Measurements from ENCODE around the gene MUC4. TPM values are rescaled to one million over a fixed set of nuclear protein-coding genes. Genes with fewer than 3 reads are reported as not detected.
"Not testable (repeated sequence)": the region's sequence is repeated elsewhere in the genome, so short reads cannot be mapped to it uniquely, and the experiment has no call there.

MUC4 gene
- total RNA-seq, 2 experiments from 2014 or later = 0.09 to 0.14 TPM

DNA sequence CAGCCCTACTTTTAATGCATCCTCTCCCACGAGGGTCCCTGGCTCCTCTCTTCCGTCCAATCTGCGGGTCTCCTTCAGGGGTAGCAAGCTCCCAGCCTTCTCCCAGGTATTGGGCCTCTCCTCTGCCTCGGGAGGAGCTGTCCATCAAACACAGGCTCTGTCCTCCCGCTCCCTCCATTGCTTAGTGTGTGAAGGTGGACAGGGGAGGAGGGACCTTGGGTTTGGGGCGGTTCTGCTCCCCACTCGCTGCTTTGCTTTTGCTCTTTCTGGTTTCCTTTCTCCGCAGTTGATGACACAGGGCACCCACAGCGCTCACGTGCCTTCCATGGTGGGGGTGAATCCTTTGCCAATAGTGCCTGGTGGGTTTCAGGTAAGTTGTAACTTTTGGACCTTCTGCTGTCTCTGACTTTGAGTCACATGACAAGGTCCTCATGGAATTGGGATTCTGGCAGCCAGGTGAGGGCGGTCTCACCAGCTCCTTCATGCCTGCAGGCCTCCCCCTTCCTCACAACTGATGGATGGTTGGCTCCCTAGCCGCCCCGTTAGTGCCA, 72.1 kb downstream of the MUC4 start:
- ATAC-seq (no peak), DNase-seq (no peak)
- intact Hi-C loops (cut with DNase I, micrococcal nuclease) = no loop called here
- no peaks in the 10 kb centered on the region for H3K4me1 Mint-ChIP-seq
- H3K9me3 Mint-ChIP-seq (ENCODE audit: low read depth) = no peaks in the 10 kb centered on the region
- no peaks in the 10 kb centered on the region for H3K27me3 Mint-ChIP-seq
- POLR2A ChIA-PET = no interaction called here
- no peaks in the 10 kb centered on the region for H3K36me3 Mint-ChIP-seq (ENCODE audit: low read depth)
- no peak overlapping the region for H3K4me3 Mint-ChIP-seq
- H3K27ac Mint-ChIP-seq = no peak overlapping the region
- CTCF ChIA-PET = no interaction called here

DNA sequence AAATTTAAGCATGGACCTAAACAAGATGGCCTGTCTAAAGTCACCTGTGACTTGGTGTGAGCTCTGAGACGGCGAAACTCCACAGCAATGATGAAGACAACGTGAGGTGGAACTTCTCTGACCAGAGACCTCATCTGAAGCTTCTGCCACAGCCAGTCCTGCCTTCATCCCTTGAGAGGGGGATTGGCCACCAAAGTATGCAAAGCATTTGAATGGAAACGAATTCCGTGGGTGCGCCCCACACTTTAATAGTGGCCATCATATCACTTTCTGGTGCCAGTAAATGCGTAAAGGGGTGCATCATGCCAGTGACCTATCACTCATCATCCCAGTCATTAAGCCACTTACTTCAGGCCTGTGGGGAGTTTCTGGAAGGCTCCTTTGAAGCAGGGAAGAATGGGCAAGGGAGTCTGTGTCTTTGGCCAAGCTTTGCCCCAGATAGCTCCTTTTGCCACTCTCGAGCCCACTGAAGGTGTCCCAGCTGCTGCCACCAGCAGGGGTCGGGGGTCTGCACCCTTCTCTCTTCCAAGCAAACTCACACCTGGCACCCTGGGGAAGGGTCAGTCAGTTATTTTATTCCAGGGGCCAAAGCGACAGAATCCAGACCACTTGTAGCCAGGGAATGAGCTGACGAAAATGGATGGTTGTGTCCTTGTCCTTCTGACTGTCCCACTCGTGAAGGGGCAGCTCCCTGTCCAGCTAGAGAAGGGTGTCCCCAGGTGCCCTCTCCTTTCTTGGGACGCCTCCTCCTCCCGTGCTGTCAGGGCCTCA, 73.3 kb downstream of the MUC4 start:
- H3K4me3 Mint-ChIP-seq = no peak overlapping the region
- no peaks in the 10 kb centered on the region for H3K9me3 Mint-ChIP-seq (ENCODE audit: low read depth)
- H3K27me3 Mint-ChIP-seq = no peaks in the 10 kb centered on the region
- no peak overlapping the region for H3K27ac Mint-ChIP-seq
- DNase-seq = no peak
- intact Hi-C loops (cut with DNase I, micrococcal nuclease) = no loop called here
- ChIA-PET POLR2A (no interaction called here), CTCF (interaction anchor here (0.6 to 1.1 kb wide), 3 partner anchors 10 to 34 kb away, joined by 3 to 4 read pairs (median 3); no protein-coding TSS in a partner anchor)
- no peaks in the 10 kb centered on the region for H3K4me1 Mint-ChIP-seq
- H3K36me3 Mint-ChIP-seq (ENCODE audit: low read depth) = no peaks in the 10 kb centered on the region
- no peak for ATAC-seq

DNA sequence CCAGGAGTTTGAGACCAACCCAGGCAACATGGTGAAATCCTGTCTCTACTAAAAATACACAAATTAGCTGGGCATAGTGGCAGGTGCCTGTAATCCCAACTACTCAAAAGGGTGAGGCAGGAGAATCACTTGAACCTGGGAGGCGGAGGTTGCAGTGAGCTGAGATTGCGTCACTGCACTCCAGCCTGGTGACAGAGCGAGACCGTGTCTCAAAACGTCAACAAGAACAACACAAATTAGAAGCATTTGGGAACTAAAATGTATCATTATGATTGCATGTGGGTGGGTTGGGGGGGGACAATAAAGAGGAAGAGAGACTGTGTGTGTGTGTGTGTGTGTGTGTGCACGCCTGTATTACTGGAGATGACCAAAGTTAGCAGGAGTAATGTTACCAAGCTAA, 73.9 kb downstream of the MUC4 start:
- ATAC-seq; H3K4me3 Mint-ChIP-seq; intact Hi-C loops (cut with DNase I, micrococcal nuclease); H3K36me3 Mint-ChIP-seq (ENCODE audit: low read depth); H3K4me1 Mint-ChIP-seq; H3K27me3 Mint-ChIP-seq; H3K9me3 Mint-ChIP-seq (ENCODE audit: low read depth); DNase-seq; H3K27ac Mint-ChIP-seq: not testable (repeated sequence)
- ChIA-PET POLR2A (interaction anchor here (0.5 kb wide), 1 partner anchor 8 kb away, joined by 3 read pairs; no protein-coding TSS in a partner anchor), CTCF (interaction anchor here (0.6 to 1.1 kb wide), 2 partner anchors 9 to 33 kb away, joined by 3 to 4 read pairs; no protein-coding TSS in a partner anchor)

DNA sequence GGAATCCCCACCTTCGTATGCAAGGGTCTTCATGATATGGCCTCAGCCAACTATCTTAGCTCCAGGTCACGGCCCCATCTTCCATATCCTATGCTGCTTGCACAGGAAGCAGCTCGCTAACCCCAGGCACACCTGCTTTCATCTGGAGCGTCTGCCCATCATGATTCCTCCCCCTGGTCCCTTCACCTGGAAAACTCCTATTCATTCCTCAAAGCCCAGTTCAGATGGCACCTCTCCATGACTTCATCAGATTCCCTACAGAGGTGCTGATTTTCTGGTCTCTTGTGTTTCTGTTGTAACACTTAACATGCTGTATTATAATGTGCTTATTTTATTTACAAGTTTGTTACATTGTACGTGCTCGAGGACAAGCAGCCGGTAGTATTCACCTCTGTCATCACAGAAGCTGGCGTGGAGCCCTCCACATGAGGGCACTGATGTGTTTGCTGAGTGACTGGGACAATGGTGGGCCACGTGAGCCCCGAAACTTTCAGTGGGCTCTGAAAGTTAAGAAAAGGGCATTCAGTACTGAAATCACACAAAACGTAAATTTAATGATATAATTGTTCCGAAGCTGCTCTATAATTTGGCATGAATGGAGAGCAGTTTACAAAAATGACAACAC, 74.8 kb downstream of the MUC4 start:
- ATAC-seq = no peak
- Mint-ChIP-seq H3K36me3 (ENCODE audit: low read depth) (no peaks in the 10 kb centered on the region), H3K4me1 (no peaks in the 10 kb centered on the region), H3K9me3 (ENCODE audit: low read depth) (no peaks in the 10 kb centered on the region), H3K27ac (no peak overlapping the region), H3K27me3 (no peaks in the 10 kb centered on the region), H3K4me3 (no peak overlapping the region)
- POLR2A ChIA-PET = no interaction called here
- CTCF ChIA-PET = no interaction called here
- intact Hi-C loops (cut with DNase I, micrococcal nuclease) = no loop called here
- DNase-seq = no peak

DNA sequence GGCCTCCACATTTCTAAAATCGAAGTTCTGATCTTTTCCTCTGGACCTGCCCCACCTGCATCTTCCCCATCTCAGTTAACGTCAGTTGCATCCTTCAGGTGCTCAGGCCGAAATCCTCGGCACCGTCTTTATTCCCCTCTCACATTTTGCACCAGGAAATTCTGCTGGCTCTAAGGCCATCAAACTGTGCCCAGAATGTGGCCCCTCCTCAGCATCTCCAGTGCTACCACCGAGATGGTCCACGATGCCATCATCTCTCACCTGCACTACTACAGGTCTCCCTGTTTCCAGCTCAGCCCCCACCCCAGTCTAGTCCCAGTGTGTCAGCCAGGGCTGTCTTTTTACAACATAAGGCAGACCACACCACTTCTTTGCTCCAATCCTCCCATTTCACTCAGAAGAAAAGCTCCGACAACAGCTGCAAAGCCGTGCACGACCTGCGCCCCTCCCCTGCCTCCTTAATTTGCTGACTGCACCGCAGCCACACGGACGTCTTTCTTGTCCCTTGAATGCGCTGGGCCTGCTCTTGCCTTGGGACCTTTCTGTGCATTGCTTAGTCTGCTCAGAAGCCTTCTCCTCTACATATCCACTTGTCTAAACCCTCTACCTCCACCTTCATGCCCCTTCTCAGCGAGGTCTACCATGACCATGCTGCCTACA, 76.6 kb downstream of the MUC4 start:
- intact Hi-C loops (cut with DNase I, micrococcal nuclease) = no loop called here
- Mint-ChIP-seq H3K4me3 (no peak overlapping the region), H3K27ac (no peak overlapping the region), H3K4me1 (no peaks in the 10 kb centered on the region), H3K27me3 (no peaks in the 10 kb centered on the region), H3K36me3 (ENCODE audit: low read depth) (no peaks in the 10 kb centered on the region), H3K9me3 (ENCODE audit: low read depth) (no peaks in the 10 kb centered on the region)
- DNase-seq (no peak), ATAC-seq (no peak)
- POLR2A ChIA-PET = interaction anchor here (0.7 kb wide), 1 partner anchor 473 kb away, joined by 5 read pairs; no protein-coding TSS in a partner anchor
- CTCF ChIA-PET = no interaction called here

DNA sequence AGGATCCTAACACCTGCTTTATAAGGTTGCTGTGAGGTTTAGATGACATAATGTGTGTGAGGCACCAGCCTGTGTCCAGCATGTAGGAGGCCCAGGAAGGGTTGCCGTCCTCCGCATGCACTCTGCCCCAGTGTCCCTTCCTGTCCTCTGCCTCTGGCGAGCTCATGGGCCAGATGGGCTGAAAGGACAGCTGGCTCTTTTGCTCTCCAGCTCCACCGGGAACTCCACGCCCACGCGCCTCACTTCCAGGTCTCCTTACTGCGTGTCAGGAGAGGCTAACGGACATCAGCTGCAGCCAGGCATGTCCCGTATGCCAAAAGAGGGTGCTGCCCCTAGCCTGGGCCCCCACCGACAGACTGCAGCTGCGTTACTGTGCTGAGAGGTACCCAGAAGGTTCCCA, 78.8 kb downstream of the MUC4 start:
- Mint-ChIP-seq H3K27me3 (no peaks in the 10 kb centered on the region), H3K4me3 (no peak overlapping the region), H3K36me3 (ENCODE audit: low read depth) (no peaks in the 10 kb centered on the region), H3K9me3 (ENCODE audit: low read depth) (no peaks in the 10 kb centered on the region), H3K4me1 (no peaks in the 10 kb centered on the region), H3K27ac (no peak overlapping the region)
- ChIA-PET CTCF (no interaction called here), POLR2A (no interaction called here)
- intact Hi-C loops (cut with DNase I, micrococcal nuclease) = no loop called here
- ATAC-seq (no peak), DNase-seq (no peak)

DNA sequence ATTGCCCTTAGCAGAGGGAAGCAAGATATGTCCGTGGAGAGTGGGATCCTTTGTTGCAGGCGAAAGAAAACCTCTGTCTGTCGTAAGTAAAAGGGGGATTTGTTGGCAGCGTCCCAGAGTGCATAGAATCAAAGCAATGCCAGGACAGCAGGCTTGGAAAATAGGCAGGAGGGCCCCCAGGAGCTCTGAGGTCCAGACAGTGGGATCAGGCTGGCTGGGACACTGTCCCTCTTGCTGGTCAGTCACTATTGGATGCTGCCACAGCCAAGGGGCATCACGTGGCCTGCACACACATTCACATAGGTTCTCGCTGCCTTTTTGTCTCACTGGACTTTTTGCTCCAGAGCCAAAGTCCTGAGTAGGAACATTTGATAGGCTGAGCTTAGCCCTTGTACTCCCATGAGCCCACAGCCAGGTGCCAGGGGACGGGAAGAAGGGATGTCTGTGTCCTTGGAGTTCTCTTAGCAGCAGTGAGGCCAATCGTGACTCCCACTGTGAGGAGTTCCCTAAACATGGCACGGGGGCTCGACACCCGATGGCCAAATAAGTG, 80.3 kb downstream of the MUC4 start:
- H3K9me3 Mint-ChIP-seq (ENCODE audit: low read depth) = no peaks in the 10 kb centered on the region
- H3K27me3 Mint-ChIP-seq = no peaks in the 10 kb centered on the region
- no peak overlapping the region for H3K4me3 Mint-ChIP-seq
- no peaks in the 10 kb centered on the region for H3K4me1 Mint-ChIP-seq
- ChIA-PET CTCF (interaction anchor here (0.8 kb wide), 1 partner anchor 119 kb away, joined by 3 read pairs; no protein-coding TSS in a partner anchor), POLR2A (no interaction called here)
- ATAC-seq = no peak
- H3K27ac Mint-ChIP-seq = no peak overlapping the region
- no peaks in the 10 kb centered on the region for H3K36me3 Mint-ChIP-seq (ENCODE audit: low read depth)
- DNase-seq = no peak
- intact Hi-C loops (cut with DNase I, micrococcal nuclease) = no loop called here

DNA sequence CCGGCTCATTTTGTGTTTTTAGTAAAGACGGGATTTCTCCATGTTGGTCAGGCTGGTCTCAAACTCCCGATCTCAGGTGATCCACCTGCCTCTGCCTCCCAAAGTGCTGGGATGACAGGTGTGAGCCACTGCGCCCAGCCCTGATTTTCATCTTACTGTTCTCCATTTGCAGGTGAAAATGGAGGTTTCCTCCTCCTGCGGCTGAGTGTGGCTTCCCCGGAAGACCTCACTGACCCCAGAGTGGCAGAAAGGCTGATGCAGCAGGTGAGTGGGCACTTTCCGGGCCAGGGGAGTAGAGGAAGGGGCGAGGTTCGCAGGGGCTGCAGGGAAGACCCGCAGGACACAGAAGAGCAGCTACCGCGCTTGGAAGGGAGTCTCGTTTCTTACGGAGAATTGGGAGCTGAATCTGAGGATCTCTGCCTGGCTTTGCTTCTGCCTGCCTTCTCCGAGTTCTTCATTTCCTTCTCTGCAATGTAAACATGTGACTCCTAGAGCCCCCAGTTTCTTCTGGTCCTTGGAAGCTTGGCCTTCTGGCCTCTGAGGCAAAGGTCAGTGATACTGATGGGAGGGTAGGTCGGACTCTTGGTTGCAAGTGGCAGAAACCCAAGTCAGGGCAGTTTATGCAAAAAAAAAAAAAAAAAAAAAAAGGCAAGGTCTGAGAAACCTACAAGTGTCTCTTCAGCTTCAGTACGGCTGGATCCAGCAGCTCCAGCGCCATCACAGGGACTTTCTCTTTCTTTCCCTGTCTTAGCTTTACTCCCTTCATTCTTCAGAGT, 82.1 kb downstream of the MUC4 start:
- DNase-seq (no peak), ATAC-seq (no peak)
- intact Hi-C loops (cut with DNase I, micrococcal nuclease) = no loop called here
- CTCF ChIA-PET = no interaction called here
- Mint-ChIP-seq H3K27me3 (no peaks in the 10 kb centered on the region), H3K4me3 (no peak overlapping the region), H3K27ac (no peak overlapping the region), H3K9me3 (ENCODE audit: low read depth) (no peaks in the 10 kb centered on the region), H3K36me3 (ENCODE audit: low read depth) (no peaks in the 10 kb centered on the region), H3K4me1 (no peaks in the 10 kb centered on the region)
- POLR2A ChIA-PET = interaction anchor here (0.6 kb wide), 1 partner anchor 8 kb away, joined by 3 read pairs; no protein-coding TSS in a partner anchor

DNA sequence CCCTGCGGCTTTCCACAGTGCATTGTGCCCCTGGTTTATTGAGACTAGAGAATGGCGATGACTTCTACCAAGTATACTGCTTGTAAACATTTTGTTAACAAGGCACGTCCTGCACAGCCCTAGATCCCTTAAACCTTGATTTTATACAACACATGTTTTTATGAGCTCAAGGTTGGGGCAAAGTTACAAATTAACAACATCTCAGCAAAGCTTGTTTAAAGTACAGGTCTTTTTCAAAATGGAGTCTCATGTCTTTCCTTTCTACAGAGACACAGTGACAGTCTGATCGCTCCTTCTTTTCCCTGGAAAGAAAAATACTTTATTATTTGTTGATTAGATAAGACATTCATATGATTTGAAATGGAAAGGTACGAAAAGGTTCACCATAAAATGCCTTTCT, 82.9 kb downstream of the MUC4 start:
- H3K4me1 Mint-ChIP-seq; H3K4me3 Mint-ChIP-seq; intact Hi-C loops (cut with DNase I, micrococcal nuclease); H3K9me3 Mint-ChIP-seq (ENCODE audit: low read depth); H3K36me3 Mint-ChIP-seq (ENCODE audit: low read depth); POLR2A ChIA-PET; H3K27me3 Mint-ChIP-seq; ATAC-seq; DNase-seq; H3K27ac Mint-ChIP-seq: not testable (repeated sequence)
- CTCF ChIA-PET = interaction anchor here (0.7 kb wide), 1 partner anchor 9 kb away, joined by 3 read pairs; no protein-coding TSS in a partner anchor

DNA sequence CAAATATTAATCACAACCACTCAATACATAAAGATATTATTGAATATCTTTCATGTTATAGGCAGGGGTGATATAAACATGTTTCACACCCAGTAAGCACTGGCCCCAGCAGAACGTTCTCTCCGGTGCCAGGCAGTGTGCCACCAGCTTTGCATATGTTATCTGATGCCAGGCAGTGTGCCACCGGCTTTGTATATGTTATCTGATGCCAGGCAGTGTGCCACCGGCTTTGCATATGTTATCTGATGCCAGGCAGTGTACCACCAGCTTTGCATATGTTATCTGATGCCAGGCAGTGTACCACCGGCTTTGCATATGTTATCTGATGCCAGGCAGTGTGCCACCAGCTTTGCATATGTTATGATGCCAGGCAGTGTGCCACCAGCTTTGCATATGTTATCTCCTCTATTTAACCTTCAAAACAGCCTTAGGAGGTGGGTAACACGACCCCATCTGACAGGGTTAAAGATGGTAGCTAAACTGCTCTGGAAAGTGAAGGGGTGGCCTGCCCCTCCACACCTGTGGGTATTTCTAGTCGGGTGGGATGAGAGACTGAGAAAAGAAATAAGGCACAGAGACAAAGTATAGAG, 84.0 kb downstream of the MUC4 start:
- intact Hi-C loops (cut with DNase I, micrococcal nuclease) = no loop called here
- POLR2A ChIA-PET = no interaction called here
- H3K36me3 Mint-ChIP-seq (ENCODE audit: low read depth) = no peaks in the 10 kb centered on the region

More for the DNA sequence above, 84.0 kb downstream of the MUC4 start:
- no peak for ATAC-seq
- DNase-seq = no peak
- Mint-ChIP-seq H3K4me1 (no peaks in the 10 kb centered on the region), H3K27me3 (no peaks in the 10 kb centered on the region), H3K27ac (no peak overlapping the region), H3K4me3 (no peak overlapping the region), H3K9me3 (ENCODE audit: low read depth) (no peaks in the 10 kb centered on the region)
- CTCF ChIA-PET = no interaction called here

Data from activated CD4-positive, alpha-beta T cell treated with anti-CD3 and anti-CD28 coated beads for 36 hours (primary cell).